SK-N-SH (cell line): Measurements from ENCODE around the gene C6orf89. TPM values are rescaled to one million over a fixed set of nuclear protein-coding genes. Genes with fewer than 3 reads are reported as not detected.

Source experiments
- CTCF ChIA-PET: fragments of 300-600, 350-600 bp; formaldehyde crosslinking; extraction: SDS; loops from one replicate; lab custom pipeline; 2021; lab: Yijun Ruan, JAX
- POLR2A ChIA-PET: fragments of 350-600 bp; sonication (Branson Sonifier 250); formaldehyde crosslinking; extraction: SDS; loops from one replicate; lab custom pipeline; 2020; ENCODE audit warnings: antibody characterized with exemption, inconsistent platforms; lab: Yijun Ruan, JAX
- DNase-seq: peaks from one replicate; pipeline ENCODE4 v3.0.0; 2012
- H2AFZ ChIP-seq: fragments of 200-600 bp; sonication (generic); 2 replicates; pipeline ENCODE4 v1.8.1; 2016; ENCODE audit warnings: antibody characterized with exemption, mild to moderate bottlenecking, low read depth
- H3F3A ChIP-seq: fragments of 200-600 bp; sonication (generic); replicated peaks from 2 replicates; pipeline ENCODE3; 2016; ENCODE audit warnings: antibody characterized with exemption, mild to moderate bottlenecking; ENCODE audit not compliant: insufficient read depth
- H3K27ac ChIP-seq, 2 experiments: fragments of 200-500 bp in 1 of 2; fragments of 200-600 bp in 1 of 2; sonication (Bioruptor generic) in 1 of 2; sonication (generic), shearing (Covaris generic) in 1 of 2; 2 replicates each; pipeline versions ENCODE4 v1.5.1 to v1.6.1; 2014 to 2016; ENCODE audit warnings: low read depth in 2 of 2, inconsistent platforms in 1 of 2, low read length in 1 of 2, mild to moderate bottlenecking in 1 of 2, mixed read lengths in 1 of 2
- H3K27me3 ChIP-seq: fragments of 200-600 bp; sonication (generic), shearing (Covaris generic); 2 replicates; pipeline ENCODE4 v1.6.1; 2016; ENCODE audit warnings: mixed run types; ENCODE audit not compliant: insufficient read depth
- H3K36me3 ChIP-seq, 2 experiments: fragments of 200-500 bp in 1 of 2; fragments of 200-600 bp in 1 of 2; sonication (Bioruptor generic) in 1 of 2; sonication (generic) in 1 of 2; replicated peaks in 1 of 2; 2 replicates each; pipeline versions ENCODE3 to v1.5.1; 2014 to 2016; ENCODE audit warnings: low read length in 1 of 2, mild to moderate bottlenecking in 1 of 2; ENCODE audit not compliant: insufficient read depth in 2 of 2, control insufficient read depth in 1 of 2
- H3K4me1 ChIP-seq, 2 experiments: fragments of 200-500 bp in 1 of 2; fragments of 200-600 bp in 1 of 2; sonication (Bioruptor generic) in 1 of 2; sonication (generic), shearing (Covaris generic) in 1 of 2; 2 replicates each; pipeline versions ENCODE4 v1.5.1 to v1.6.1; 2014 to 2016; ENCODE audit warnings: low read depth in 1 of 2, low read length in 1 of 2, mixed run types in 1 of 2; ENCODE audit not compliant: insufficient read depth in 2 of 2, control insufficient read depth in 1 of 2
- H3K4me2 ChIP-seq: fragments of 200-600 bp; sonication (generic), shearing (Covaris generic); 2 replicates; pipeline ENCODE4 v1.6.1; 2017; ENCODE audit warnings: mixed run types
- H3K4me3 ChIP-seq, 2 experiments: fragments of 200-500 bp in 1 of 2; fragments of 200-600 bp in 1 of 2; sonication (Bioruptor generic) in 1 of 2; sonication (generic), shearing (Covaris generic) in 1 of 2; 2 replicates each; pipeline versions ENCODE4 v1.5.1 to v1.8.1; 2014 to 2016; ENCODE audit warnings: low read depth in 2 of 2, inconsistent platforms in 1 of 2, low read length in 1 of 2, mild to moderate bottlenecking in 1 of 2, mixed read lengths in 1 of 2, moderate library complexity in 1 of 2
- H3K79me2 ChIP-seq: fragments of 200-600 bp; sonication (generic); 2 replicates; pipeline ENCODE4 v1.8.1; 2017; ENCODE audit warnings: mild to moderate bottlenecking; ENCODE audit not compliant: insufficient read depth
- H3K9ac ChIP-seq: fragments of 200-600 bp; sonication (generic); 2 replicates; pipeline ENCODE4 v1.6.1; 2017; ENCODE audit warnings: mixed run types
- H3K9me2 ChIP-seq: fragments of 200-600 bp; sonication (generic); 2 replicates; pipeline ENCODE4 v1.6.1; 2017; ENCODE audit warnings: mixed run types
- H3K9me3 ChIP-seq: fragments of 200-600 bp; sonication (generic); 2 replicates; pipeline ENCODE4 v1.6.1; 2017; ENCODE audit warnings: mixed run types, mild to moderate bottlenecking, moderate library complexity
- H4K20me1 ChIP-seq: fragments of 200-600 bp; sonication (generic); 2 replicates; pipeline ENCODE4 v1.6.1; 2017; ENCODE audit warnings: mild to moderate bottlenecking, mixed run types; ENCODE audit not compliant: insufficient read depth
- CHD2 ChIP-seq: fragments of 150-350 bp; IDR thresholded peaks from 2 replicates; pipeline ENCODE4 v1.6.1; 2018; ENCODE audit warnings: low read length; ENCODE audit not compliant: partially characterized antibody
- FOXJ3 ChIP-seq: sonication (generic); formaldehyde crosslinking; IDR thresholded peaks from 2 replicates; pipeline ENCODE4 v1.5.1; 2020; ENCODE audit warnings: mild to moderate bottlenecking, missing genetic modification reagents
- FOXM1 ChIP-seq: IDR thresholded peaks from 2 replicates; pipeline ENCODE4 v1.4.0; 2012; ENCODE audit warnings: low read depth, mild to moderate bottlenecking
- GABPA ChIP-seq: IDR thresholded peaks from 2 replicates; pipeline ENCODE4 v1.4.0; 2012; ENCODE audit warnings: low read depth, mild to moderate bottlenecking
- GATA2 ChIP-seq: sonication (generic); formaldehyde crosslinking; IDR thresholded peaks from 2 replicates; pipeline ENCODE4 v1.5.0; 2020; ENCODE audit warnings: mild to moderate bottlenecking, missing genetic modification reagents
- IRF3 ChIP-seq: fragments of 150-350 bp; IDR thresholded peaks from 2 replicates; pipeline ENCODE4 v1.6.1; 2016; ENCODE audit warnings: mild to moderate bottlenecking, low read depth, low read length
- JUND ChIP-seq: IDR thresholded peaks from 2 replicates; pipeline ENCODE4 v1.4.0; 2012
- MXI1 ChIP-seq: IDR thresholded peaks from 2 replicates; pipeline ENCODE4 v1.6.1; 2012; ENCODE audit warnings: mild to moderate bottlenecking, low read depth, low read length, improper control_type of control experiment
- NFIC ChIP-seq: IDR thresholded peaks from 2 replicates; pipeline ENCODE4 v1.4.0; 2012; ENCODE audit warnings: borderline replicate concordance
- RCOR1 ChIP-seq: fragments of 150-350 bp; IDR thresholded peaks from 2 replicates; pipeline ENCODE4 v1.6.1; 2017; ENCODE audit warnings: antibody characterized with exemption, low read length
- RFX5 ChIP-seq: IDR thresholded peaks from 2 replicates; pipeline ENCODE4 v1.6.1; 2012; ENCODE audit warnings: mild to moderate bottlenecking, improper control_type of control experiment, low read length
- SIN3A ChIP-seq: IDR thresholded peaks from 2 replicates; pipeline ENCODE4 v1.6.1; 2012; ENCODE audit warnings: low read depth, mild to moderate bottlenecking, low read length, moderate library complexity, borderline replicate concordance
- SMC3 ChIP-seq: IDR thresholded peaks from 2 replicates; pipeline ENCODE4 v1.6.1; 2012; ENCODE audit warnings: low read depth, low read length, improper control_type of control experiment
- USF2 ChIP-seq: fragments of 150-350 bp; IDR thresholded peaks from 2 replicates; pipeline ENCODE4 v1.6.1; 2017; ENCODE audit warnings: antibody characterized with exemption, low read length, low read depth, borderline replicate concordance
- YY1 ChIP-seq: IDR thresholded peaks from 2 replicates; pipeline ENCODE4 v1.4.0; 2012; ENCODE audit warnings: low read depth, mild to moderate bottlenecking
- ZBTB33 ChIP-seq: IDR thresholded peaks from 2 replicates; pipeline ENCODE4 v1.4.0; 2012; ENCODE audit warnings: low read depth, borderline replicate concordance
- WGBS: methylation state at CpG from one replicate; pipeline ENCODE4 v1.1.6; 2017; ENCODE audit warnings: low lambda C conversion rate; 5-methylcytosine and 5-hydroxymethylcytosine counted together
- polyA plus RNA-seq, 3 experiments: library from polyadenylated mRNA; depleted of rRNA; stranded (reverse); fragments of >200 nt; gene quantifications; 2 replicates each; pipeline ENCODE4 v1.2.3, GENCODE V29; 2012

Gene C6orf89
- polyA plus RNA-seq, 1 of the 3 experiments (the other 2 are of a cell fraction) = 20.4 TPM

- no peak overlapping the region for H3K4me2 ChIP-seq
- DNase-seq = no peak
- H3K4me3 ChIP-seq = no peak overlapping the region
- no peaks in the 10 kb centered on the region for H3K9me3 ChIP-seq
- POLR2A ChIA-PET = no interaction called here
- no peaks in the 10 kb centered on the region for H3K27me3 ChIP-seq
- H3F3A ChIP-seq = no peaks in the 10 kb centered on the region
- H3K9ac ChIP-seq = no peak overlapping the region
- H2AFZ ChIP-seq = no peak overlapping the region
- CTCF ChIA-PET = interaction anchor here (1.0 to 1.8 kb wide), 2 partner anchors 130 to 141 kb away, joined by 4 read pairs; no protein-coding TSS in a partner anchor
- no peak for TF ChIP-seq MXI1
- no peak for TF ChIP-seq RFX5
- no peak for TF ChIP-seq SIN3A
- TF ChIP-seq YY1 = no peak
- TF ChIP-seq NFIC = no peak
- TF ChIP-seq USF2 = no peak
- TF ChIP-seq FOXM1 = no peak
- no peak for TF ChIP-seq ZBTB33
- TF ChIP-seq GABPA = no peak
- H3K36me3 ChIP-seq = no peaks in the 10 kb centered on the region
- H3K27ac ChIP-seq = no peak overlapping the region
- peaks cover 0 to 5% of the 10 kb centered on the region in 2 experiments; a peak in 1 of 4 replicates for H3K4me1 ChIP-seq
- no peaks in the 10 kb centered on the region; the same call in 1 of the 2 replicates for H4K20me1 ChIP-seq
- H3K9me2 ChIP-seq = no peaks in the 10 kb centered on the region
- 94% methylated on average over 7 of the region's 7 CpGs for WGBS
- peaks cover 69% of the 10 kb centered on the region for H3K79me2 ChIP-seq
These were observed 2.4 kb downstream of the C6orf89 start for GRCh38 chr6:36888115-36888643.

- no peaks in the 10 kb centered on the region for H3F3A ChIP-seq
- H3K79me2 ChIP-seq = peaks cover 69% of the 10 kb centered on the region
- no peaks in the 10 kb centered on the region for H3K36me3 ChIP-seq
- no peak overlapping the region for H3K9ac ChIP-seq
- TF ChIP-seq YY1 = no peak
- no peak for TF ChIP-seq RCOR1
- no peak for TF ChIP-seq ZBTB33
- no peak for TF ChIP-seq SMC3
- no peak for TF ChIP-seq GATA2
- TF ChIP-seq CHD2 = no peak
- no peak for TF ChIP-seq IRF3
- no peak for TF ChIP-seq FOXJ3 (CRISPR knock-in tag)
- no peak for TF ChIP-seq JUND
- H3K9me2 ChIP-seq = no peaks in the 10 kb centered on the region
- POLR2A ChIA-PET = no interaction called here
- DNase-seq = no peak
- H2AFZ ChIP-seq = no peak overlapping the region
- 86% methylated on average over 6 of the region's 6 CpGs for WGBS
- H3K9me3 ChIP-seq = no peaks in the 10 kb centered on the region
- H3K4me3 ChIP-seq = no peak overlapping the region
- H3K4me1 ChIP-seq = peaks cover 0 to 5% of the 10 kb centered on the region in 2 experiments; a peak in 1 of 4 replicates
- no peak overlapping the region for H3K27ac ChIP-seq
- no peaks in the 10 kb centered on the region; the same call in 1 of the 2 replicates for H4K20me1 ChIP-seq
- CTCF ChIA-PET = interaction anchor here (0.6 to 1.8 kb wide), 7 partner anchors 14 to 519 kb away, joined by 3 to 7 read pairs (median 4); no protein-coding TSS in a partner anchor
- H3K27me3 ChIP-seq = no peaks in the 10 kb centered on the region
- H3K4me2 ChIP-seq = no peak overlapping the region
These were observed 3.1 kb downstream of the C6orf89 start for GRCh38 chr6:36888654-36889481.
